ENCODE results near the gene ZNF280D.

DNA sequence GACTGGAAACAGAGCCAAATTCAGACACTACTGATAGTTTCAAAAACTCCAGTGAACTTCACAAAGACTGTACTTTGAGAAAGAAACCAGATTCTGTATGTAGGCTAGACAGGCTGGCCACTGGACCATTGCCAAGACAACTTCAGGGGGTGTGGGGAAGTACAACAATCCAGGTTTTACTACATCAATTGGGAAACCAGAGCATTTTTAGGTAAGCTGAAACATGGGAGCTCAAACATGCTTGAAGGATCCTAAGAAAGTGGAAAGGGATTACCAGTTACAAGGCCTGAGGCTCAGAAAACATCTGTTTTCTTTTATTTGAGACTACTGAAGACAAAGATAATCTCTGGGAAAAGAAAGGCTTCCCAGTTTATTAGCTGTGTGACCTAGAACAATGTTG is 26.9 kb upstream of the ZNF280D start:
- TF ChIP-seq ZNF274 (IDR thresholded peaks at IDR 0.05; ENCODE audit: low read depth, low read length) (no peak), YY1 (IDR thresholded peaks at IDR 0.05; ENCODE audit: insufficient read depth, insufficient read length) (no peak)
